Measurements from ENCODE around the gene AGR3.

AGR3 gene

DNA sequence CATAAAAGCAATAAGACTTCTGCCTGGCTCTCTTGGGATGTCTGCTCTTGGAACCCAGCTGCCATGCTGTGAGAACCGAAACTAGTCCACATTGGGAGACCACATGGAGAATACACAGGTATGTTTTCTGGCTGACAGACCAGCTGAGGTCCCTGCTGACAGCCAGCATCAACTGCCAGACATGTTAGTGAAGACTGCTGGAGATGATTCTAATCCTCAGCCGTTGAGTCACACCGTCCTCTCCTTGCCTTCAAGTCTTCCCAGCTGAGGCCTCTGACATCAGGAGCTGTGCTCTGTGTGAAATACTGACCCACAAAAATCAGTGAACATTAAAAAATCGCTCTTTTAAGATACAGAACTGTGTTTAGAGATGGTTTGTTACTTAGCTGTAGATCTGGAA, 40.1 kb downstream of the AGR3 start:
- no peak overlapping the region for H3K4me3 ChIP-seq (ENCODE audit: low read depth, low read length)
- TF ChIP-seq, protein P1, sequence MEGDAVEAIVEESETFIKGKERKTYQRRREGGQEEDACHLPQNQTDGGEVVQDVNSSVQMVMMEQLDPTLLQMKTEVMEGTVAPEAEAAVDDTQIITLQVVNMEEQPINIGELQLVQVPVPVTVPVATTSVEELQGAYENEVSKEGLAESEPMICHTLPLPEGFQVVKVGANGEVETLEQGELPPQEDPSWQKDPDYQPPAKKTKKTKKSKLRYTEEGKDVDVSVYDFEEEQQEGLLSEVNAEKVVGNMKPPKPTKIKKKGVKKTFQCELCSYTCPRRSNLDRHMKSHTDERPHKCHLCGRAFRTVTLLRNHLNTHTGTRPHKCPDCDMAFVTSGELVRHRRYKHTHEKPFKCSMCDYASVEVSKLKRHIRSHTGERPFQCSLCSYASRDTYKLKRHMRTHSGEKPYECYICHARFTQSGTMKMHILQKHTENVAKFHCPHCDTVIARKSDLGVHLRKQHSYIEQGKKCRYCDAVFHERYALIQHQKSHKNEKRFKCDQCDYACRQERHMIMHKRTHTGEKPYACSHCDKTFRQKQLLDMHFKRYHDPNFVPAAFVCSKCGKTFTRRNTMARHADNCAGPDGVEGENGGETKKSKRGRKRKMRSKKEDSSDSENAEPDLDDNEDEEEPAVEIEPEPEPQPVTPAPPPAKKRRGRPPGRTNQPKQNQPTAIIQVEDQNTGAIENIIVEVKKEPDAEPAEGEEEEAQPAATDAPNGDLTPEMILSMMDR (IDR thresholded peaks at IDR 0.05; ENCODE audit: insufficient read depth, low read depth, low read length, missing control alignments): no peak
- DNase-seq (ENCODE audit: low read depth): no peak

DNA sequence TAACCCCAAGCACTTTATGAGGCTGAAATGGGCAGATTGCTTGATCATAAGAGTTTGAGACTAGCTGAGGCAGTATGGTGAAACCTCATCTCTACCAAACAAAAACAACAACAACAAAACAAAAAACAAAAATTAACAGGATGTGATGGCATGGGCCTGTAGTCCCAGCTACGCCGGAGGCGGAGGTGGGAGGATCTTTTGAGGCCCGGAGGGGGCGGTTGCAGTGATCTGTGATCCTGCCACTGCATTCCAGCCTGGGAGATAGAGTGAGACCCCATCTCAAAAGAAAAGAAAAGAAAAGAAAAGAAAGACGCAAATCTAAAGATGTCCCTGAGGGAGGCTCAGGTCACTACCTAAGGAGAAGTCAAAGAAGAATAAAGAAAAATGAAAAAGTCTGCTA, 41.7 kb downstream of the AGR3 start:
- no peak overlapping the region for H3K4me3 ChIP-seq (ENCODE audit: low read depth, low read length)
- DNase-seq (ENCODE audit: low read depth): no peak
- TF ChIP-seq, protein P1 (IDR thresholded peaks at IDR 0.05; ENCODE audit: insufficient read depth, low read depth, low read length, missing control alignments): no peak

DNA sequence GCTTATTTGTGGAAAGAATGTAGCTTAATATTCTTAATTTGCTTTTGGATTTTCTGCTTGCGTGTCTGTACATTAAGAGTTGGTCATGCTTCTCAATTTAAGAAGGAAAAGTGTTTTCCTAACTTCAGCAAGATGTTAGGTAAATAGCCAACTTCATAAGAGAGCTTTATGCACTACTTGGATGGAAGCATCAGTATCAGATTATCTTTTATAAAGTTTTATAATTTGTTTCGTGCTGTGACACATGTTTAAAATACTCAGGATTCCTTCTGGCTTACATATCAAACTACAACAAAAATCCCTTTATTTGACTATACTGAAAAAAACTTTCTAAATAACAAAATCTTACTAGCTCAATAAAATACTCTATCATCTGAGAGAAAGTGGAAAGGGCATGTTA, 42.1 kb downstream of the AGR3 start:
- DNase-seq (ENCODE audit: low read depth): no peak
- H3K4me3 ChIP-seq (ENCODE audit: low read depth, low read length): no peak overlapping the region
- TF ChIP-seq, protein P1 (IDR thresholded peaks at IDR 0.05; ENCODE audit: insufficient read depth, low read depth, low read length, missing control alignments): no peak

DNA sequence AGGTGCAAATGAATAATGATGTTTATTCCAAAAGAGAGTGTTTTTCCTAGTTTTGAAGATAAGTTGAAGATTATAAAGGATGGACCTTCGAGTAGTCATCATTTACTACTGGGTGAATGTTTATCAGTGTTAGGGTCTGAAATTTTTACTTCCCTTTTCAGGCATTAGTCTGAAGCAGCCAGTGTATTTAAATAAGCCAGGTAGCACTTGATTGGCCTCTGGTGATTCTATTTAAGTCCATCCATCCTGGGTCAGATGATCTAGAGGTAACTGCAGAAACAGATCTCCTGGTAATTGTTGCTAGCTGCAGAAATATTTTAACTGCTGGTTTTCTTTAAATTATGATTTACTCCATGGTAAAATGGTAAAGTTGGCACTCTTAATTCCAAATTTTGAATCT, 42.9 kb downstream of the AGR3 start:
- DNase-seq (ENCODE audit: low read depth): no peak
- TF ChIP-seq, protein P1 (IDR thresholded peaks at IDR 0.05; ENCODE audit: insufficient read depth, low read depth, low read length, missing control alignments): no peak
- H3K4me3 ChIP-seq (ENCODE audit: low read depth, low read length): no peak overlapping the region

DNA sequence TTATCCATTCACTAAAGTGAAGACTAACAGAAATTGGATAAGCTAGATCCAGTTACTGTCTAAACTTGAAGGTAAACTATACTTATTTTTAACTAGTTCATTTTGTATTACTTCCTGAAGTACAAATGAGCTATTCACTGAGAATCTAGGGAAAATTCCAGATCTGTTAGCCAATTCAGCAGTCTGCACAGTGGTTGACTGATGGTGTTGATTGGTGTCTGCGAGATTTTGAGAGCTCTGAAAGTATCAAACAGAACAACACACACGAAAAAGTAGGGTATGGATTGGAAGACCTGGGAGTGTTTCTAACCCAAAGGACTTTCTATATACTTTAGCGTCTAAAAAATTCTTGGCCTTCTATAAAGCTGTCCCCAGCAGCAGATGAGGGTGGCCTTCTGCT, 43.4 kb downstream of the AGR3 start:
- no peak for DNase-seq (ENCODE audit: low read depth)
- no peak overlapping the region for H3K4me3 ChIP-seq (ENCODE audit: low read depth, low read length)
- TF ChIP-seq, protein P1 (IDR thresholded peaks at IDR 0.05; ENCODE audit: insufficient read depth, low read depth, low read length, missing control alignments): no peak

DNA sequence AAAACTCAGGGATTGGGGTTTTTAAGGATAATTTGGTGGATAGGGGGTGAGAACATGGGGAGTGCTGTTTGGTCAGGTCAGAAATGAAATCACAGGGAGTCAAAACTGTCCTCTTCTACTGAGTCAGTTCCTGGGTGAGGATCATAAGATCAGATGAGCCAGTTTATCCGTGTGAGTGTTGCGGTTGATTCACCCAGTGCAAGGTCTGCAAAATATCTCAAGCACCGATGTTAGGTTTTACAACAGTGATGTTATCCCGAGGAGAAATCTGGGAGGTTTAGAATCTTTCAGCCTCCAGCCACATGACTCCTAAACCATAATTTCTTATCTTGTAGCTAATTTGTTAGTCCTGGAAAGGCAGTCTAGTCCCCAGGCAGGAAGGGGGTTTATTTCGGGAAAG, 45.3 kb downstream of the AGR3 start:
- DNase-seq (ENCODE audit: low read depth): no peak
- no peak overlapping the region for H3K4me3 ChIP-seq (ENCODE audit: low read depth, low read length)
- TF ChIP-seq, protein P1 (IDR thresholded peaks at IDR 0.05; ENCODE audit: insufficient read depth, low read depth, low read length, missing control alignments): no peak

DNA sequence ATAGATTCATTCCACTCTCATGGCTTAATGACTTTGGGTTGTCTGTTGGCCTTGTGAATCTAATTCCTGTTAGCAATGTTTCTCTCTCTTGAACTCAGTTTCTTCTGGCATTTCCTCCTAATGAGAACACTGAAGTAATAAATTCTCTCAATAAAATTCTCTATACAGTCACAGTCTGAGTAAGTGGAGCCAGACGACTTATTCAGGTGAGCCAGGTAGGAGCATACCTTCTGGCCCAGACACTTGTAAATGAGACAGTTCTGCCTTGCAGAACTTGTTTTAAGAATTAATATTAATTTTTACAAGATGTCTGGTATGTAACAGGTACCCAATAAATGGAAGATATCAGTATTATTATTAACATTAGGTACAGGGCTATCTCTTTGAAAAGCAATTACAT, 48.4 kb downstream of the AGR3 start:
- no peak for DNase-seq (ENCODE audit: low read depth)
- no peak overlapping the region for H3K4me3 ChIP-seq (ENCODE audit: low read depth, low read length)
- TF ChIP-seq, protein P1 (IDR thresholded peaks at IDR 0.05; ENCODE audit: insufficient read depth, low read depth, low read length, missing control alignments): no peak

Data from GM12865 (cell line).